Smooth muscle cell (in vitro differentiated cells): ENCODE results near the gene ALOXE3. TPM values are rescaled to one million over a fixed set of nuclear protein-coding genes. Genes with fewer than 3 reads are reported as not detected.
A peak's percentile ranks its signal among the peaks of the same experiment; 100 is the strongest.

Source experiments
- DNase-seq: peaks from one replicate; lab custom pipeline; 2025; ENCODE audit not compliant: unreplicated experiment; lab: John Stamatoyannopoulos, UW
- H2AFZ ChIP-seq: fragments of 200-600 bp; sonication (generic); 2 replicates; pipeline ENCODE4 v1.6.0; 2016; ENCODE audit warnings: antibody characterized with exemption, low read depth, mild to moderate bottlenecking
- H3F3A ChIP-seq: fragments of 200-600 bp; sonication (generic); 2 replicates; pipeline ENCODE4 v1.6.0; 2017; ENCODE audit warnings: antibody characterized with exemption, low read depth
- H3K27ac ChIP-seq: fragments of 200-600 bp; sonication (generic); 2 replicates; pipeline ENCODE4 v1.5.1; 2016; ENCODE audit warnings: low read depth, mild to moderate bottlenecking
- H3K27me3 ChIP-seq: fragments of 200-600 bp; sonication (generic); 2 replicates; pipeline ENCODE4 v1.6.1; 2016; ENCODE audit warnings: low read depth, mild to moderate bottlenecking
- H3K36me3 ChIP-seq: fragments of 200-600 bp; sonication (generic); 2 replicates; pipeline ENCODE4 v1.5.1; 2016; ENCODE audit warnings: low read depth
- H3K4me1 ChIP-seq: fragments of 200-600 bp; sonication (generic); 2 replicates; pipeline ENCODE4 v1.5.1; 2016; ENCODE audit warnings: low read depth
- H3K4me2 ChIP-seq: fragments of 200-600 bp; sonication (generic); 2 replicates; pipeline ENCODE4 v1.6.0; 2016; ENCODE audit warnings: mild to moderate bottlenecking
- H3K4me3 ChIP-seq: fragments of 200-600 bp; sonication (generic); 2 replicates; pipeline ENCODE4 v1.5.1; 2016; ENCODE audit warnings: mild to moderate bottlenecking
- H3K79me2 ChIP-seq: fragments of 200-600 bp; sonication (generic); 2 replicates; pipeline ENCODE4 v1.6.0; 2016; ENCODE audit warnings: low read depth, mild to moderate bottlenecking
- H3K9ac ChIP-seq: fragments of 200-600 bp; sonication (generic); 2 replicates; pipeline ENCODE4 v1.6.0; 2016; ENCODE audit warnings: low read depth
- H3K9me3 ChIP-seq: fragments of 200-600 bp; sonication (generic); replicated peaks from 2 replicates; pipeline ENCODE4 v1.5.1; 2016; ENCODE audit warnings: low read depth
- H4K20me1 ChIP-seq: fragments of 200-600 bp; sonication (generic); 2 replicates; pipeline ENCODE4 v1.6.0; 2016; ENCODE audit warnings: low read depth
- WGBS: methylation state at CpG from one replicate; pipeline ENCODE4 v1.1.7; 2016; ENCODE audit warnings: low lambda C conversion rate; 5-methylcytosine and 5-hydroxymethylcytosine counted together
- polyA plus RNA-seq: library from polyadenylated mRNA; unstranded; fragments of >200 nt; fragmentation: Nextera tagmentation; extraction: Ambion mirVana; gene quantifications from 2 replicates; pipeline ENCODE4 v1.2.1, GENCODE V29; 2016
- total RNA-seq: library from RNA; depleted of rRNA; stranded (reverse); fragments of >200 nt; gene quantifications from 2 replicates; pipeline ENCODE4 v1.2.3, GENCODE V29; 2014
- TF ChIP-seq, protein P1 (sequence below): fragments of 200-600 bp; sonication (generic); IDR thresholded peaks from 2 replicates; pipeline ENCODE4 v1.5.1; 2017; ENCODE audit warnings: borderline replicate concordance, mild to moderate bottlenecking, antibody characterized with exemption; ENCODE audit not compliant: insufficient read depth, poor library complexity, severe bottlenecking

ALOXE3 gene
- total and polyA plus RNA-seq, 2 experiments from 2014 or later: 0.25 to 1.7 TPM

DNA sequence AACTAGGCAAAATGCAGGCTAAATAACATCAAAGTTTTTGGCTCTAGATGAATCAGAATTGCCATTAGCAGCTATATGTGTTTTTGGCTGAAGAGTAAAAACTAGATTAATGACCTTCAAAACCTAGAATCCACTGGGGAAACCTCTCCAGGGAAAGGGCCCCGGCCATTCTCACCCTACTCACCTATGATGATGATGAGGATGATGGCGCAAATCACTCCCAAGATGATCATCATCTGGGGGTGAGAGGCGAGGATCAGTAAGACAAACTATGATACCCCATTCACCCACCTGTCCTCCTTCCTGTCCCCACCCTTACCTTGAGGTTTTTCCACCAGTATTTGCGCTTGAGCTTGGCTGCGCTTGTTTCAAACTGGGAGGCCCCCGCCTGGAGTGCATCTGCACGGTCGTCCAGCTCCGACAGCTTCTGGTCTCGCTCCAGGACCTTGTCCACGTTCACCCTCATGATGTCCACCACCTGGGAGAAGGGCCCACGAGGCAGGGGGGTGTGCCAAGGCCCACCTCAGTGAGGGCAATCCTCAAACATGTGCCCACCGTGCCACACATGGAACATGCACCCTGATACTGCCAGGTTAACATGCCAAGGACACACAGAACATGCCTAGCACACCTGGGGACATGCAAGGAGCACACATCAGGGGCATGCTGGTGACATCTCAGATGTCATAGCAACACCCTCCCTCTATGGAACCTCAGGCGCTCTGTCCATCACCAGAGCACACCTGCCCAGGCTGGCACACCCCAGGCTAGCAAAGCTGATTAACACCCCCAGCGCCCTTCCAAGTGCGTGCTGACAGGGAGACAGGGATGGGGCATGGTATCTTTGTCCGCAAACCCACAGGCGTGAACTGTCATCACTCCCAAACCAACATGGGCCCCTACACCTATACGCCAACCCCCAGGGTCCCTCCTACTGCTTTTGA, 43.2 kb upstream of the ALOXE3 start:
- WGBS: 84% methylated on average over 19 of the region's 19 CpGs
- no peak for DNase-seq
- peak overlapping the region; percentile 76 for H3K27ac ChIP-seq

GRCh38 chr17:8160741-8161221, 42.5 kb upstream of the ALOXE3 start:
- H3K79me2 ChIP-seq: peaks cover 17% of the 10 kb centered on the region
- TF ChIP-seq, protein P1, sequence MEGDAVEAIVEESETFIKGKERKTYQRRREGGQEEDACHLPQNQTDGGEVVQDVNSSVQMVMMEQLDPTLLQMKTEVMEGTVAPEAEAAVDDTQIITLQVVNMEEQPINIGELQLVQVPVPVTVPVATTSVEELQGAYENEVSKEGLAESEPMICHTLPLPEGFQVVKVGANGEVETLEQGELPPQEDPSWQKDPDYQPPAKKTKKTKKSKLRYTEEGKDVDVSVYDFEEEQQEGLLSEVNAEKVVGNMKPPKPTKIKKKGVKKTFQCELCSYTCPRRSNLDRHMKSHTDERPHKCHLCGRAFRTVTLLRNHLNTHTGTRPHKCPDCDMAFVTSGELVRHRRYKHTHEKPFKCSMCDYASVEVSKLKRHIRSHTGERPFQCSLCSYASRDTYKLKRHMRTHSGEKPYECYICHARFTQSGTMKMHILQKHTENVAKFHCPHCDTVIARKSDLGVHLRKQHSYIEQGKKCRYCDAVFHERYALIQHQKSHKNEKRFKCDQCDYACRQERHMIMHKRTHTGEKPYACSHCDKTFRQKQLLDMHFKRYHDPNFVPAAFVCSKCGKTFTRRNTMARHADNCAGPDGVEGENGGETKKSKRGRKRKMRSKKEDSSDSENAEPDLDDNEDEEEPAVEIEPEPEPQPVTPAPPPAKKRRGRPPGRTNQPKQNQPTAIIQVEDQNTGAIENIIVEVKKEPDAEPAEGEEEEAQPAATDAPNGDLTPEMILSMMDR: no peak
- WGBS: 88% methylated on average over 5 of the region's 5 CpGs
- peaks cover 14% of the 10 kb centered on the region for H4K20me1 ChIP-seq
- H3F3A ChIP-seq: peaks cover 5% of the 10 kb centered on the region
- H3K36me3 ChIP-seq: no peaks in the 10 kb centered on the region
- no peaks in the 10 kb centered on the region for H3K27me3 ChIP-seq
- DNase-seq: no peak
- no peak overlapping the region for H3K4me2 ChIP-seq
- H3K4me1 ChIP-seq: peaks cover 22% of the 10 kb centered on the region
- peak overlapping the region; percentile 57 for H3K27ac ChIP-seq
- H3K9ac ChIP-seq: no peak overlapping the region
- H3K4me3 ChIP-seq: no peak overlapping the region
- H2AFZ ChIP-seq: no peak overlapping the region
- H3K9me3 ChIP-seq: no peaks in the 10 kb centered on the region

More for the DNA sequence above, 43.2 kb upstream of the ALOXE3 start:
- Histone ChIP-seq H3K4me3 (peak overlapping the region; percentile 99), H3K27me3 (no peaks in the 10 kb centered on the region), H2AFZ (no peak overlapping the region), H3F3A (peaks cover 5% of the 10 kb centered on the region), H3K36me3 (no peaks in the 10 kb centered on the region), H3K4me1 (peaks cover 22% of the 10 kb centered on the region), H3K79me2 (peaks cover 17% of the 10 kb centered on the region), H3K9ac (peak overlapping the region; percentile 98), H3K4me2 (peak overlapping the region; percentile 99), H3K9me3 (no peaks in the 10 kb centered on the region), H4K20me1 (peaks cover 13% of the 10 kb centered on the region)
- TF ChIP-seq, protein P1: no peak

- Histone ChIP-seq H2AFZ (no peak overlapping the region), H3K36me3 (no peaks in the 10 kb centered on the region), H3K4me2 (no peak overlapping the region), H3K79me2 (peaks cover 17% of the 10 kb centered on the region), H4K20me1 (peaks cover 20% of the 10 kb centered on the region), H3K4me1 (peaks cover 22% of the 10 kb centered on the region), H3K27ac (no peak overlapping the region), H3K4me3 (no peak overlapping the region), H3K27me3 (no peaks in the 10 kb centered on the region), H3K9ac (no peak overlapping the region), H3F3A (peaks cover 5% of the 10 kb centered on the region), H3K9me3 (no peaks in the 10 kb centered on the region)
- no peak for DNase-seq
- TF ChIP-seq, protein P1: no peak
- WGBS: 90% methylated on average over 4 of the region's 4 CpGs
These were observed 41.9 kb upstream of the ALOXE3 start for GRCh38 chr17:8160224-8160577.
